Stimulated activated CD4-positive, alpha-beta T cell treated with anti-CD3 and anti-CD28 coated beads, Interleukin-12 subunit alpha, Interleukin-12 subunit beta, amount 100 ng/mL, for 4 hours (primary cell): ENCODE measurements around the gene SLC9C1.
"Not testable (repeated sequence)": the region's sequence is repeated elsewhere in the genome, so short reads cannot be mapped to it uniquely, and the experiment has no call there.

ENCODE experiments used
- DNase-seq: peaks from one replicate; pipeline ENCODE4 v3.0.0-alpha.2; 2020

SLC9C1 gene

GRCh38 chr3:112185423-112186035, 108.5 kb downstream of the SLC9C1 start:
- not testable (repeated sequence) for DNase-seq

DNA sequence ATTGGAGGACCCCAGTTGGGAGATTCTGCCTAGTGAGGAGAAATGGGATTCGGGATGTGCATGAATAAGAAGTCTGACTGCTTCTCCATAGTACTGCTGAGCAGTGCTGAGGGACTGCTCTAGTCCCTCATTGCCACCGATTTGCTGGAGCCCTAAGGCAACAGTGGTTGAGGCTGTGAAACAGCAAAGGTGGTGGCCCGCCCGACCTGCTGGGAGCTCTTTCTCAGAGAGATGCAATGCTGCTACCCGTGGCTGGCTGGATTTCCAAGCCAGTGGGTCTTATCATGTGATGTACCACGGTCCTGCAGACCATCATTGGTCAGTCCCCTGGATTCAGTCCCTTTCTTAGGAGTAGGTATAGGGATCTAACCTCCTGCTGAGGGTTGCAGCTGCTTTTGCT, 118.4 kb downstream of the SLC9C1 start:
- no peak for DNase-seq

- no peak for DNase-seq
Observed at GRCh38 chr3:112175037-112175436, 119.0 kb downstream of the SLC9C1 start.

- DNase-seq, result no peak
Observed at GRCh38 chr3:112171144-112171543, 122.9 kb downstream of the SLC9C1 start.

- DNase-seq, result no peak
Observed at GRCh38 chr3:112170046-112170445, 124.0 kb downstream of the SLC9C1 start.

DNA sequence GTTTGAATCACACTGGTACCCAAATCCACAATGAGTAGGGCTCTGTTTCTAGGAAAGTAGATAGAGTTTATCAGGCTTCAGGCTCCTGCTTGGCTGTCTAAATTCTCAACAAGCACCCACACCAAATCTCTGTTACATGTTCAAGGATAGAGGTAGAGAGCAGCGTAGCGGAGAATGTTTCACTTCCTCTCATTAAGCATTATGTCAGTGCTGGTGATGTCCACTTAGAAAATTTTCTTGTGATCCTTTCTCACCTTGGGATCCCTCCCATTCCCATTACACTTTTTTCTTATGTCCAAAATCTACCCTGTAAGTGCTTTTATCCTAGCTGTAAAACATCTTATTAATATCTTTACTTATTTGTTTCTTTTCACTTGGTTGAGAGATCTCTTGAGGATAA, 126.3 kb downstream of the SLC9C1 start:
- no peak for DNase-seq

DNA sequence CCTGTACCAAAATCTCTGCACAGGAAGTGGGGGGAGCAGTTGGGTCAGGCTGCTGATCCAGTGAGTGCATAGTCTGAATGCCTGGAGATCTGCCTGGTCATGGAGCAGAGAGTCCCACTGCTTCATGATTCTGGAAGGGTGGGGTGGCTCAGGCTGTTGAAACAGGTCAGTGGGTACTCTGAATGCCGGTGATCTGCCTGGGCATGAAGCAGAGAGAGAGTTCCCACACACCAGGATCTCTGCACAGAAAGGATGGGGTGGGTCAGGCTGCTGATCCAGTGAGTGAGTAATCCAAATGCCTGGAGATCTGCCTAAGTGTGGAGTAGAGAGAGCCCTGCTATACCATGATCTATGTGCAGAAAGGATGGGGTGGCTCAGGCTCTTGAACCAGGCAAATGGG, 144.9 kb downstream of the SLC9C1 start:
- no peak for DNase-seq

DNA sequence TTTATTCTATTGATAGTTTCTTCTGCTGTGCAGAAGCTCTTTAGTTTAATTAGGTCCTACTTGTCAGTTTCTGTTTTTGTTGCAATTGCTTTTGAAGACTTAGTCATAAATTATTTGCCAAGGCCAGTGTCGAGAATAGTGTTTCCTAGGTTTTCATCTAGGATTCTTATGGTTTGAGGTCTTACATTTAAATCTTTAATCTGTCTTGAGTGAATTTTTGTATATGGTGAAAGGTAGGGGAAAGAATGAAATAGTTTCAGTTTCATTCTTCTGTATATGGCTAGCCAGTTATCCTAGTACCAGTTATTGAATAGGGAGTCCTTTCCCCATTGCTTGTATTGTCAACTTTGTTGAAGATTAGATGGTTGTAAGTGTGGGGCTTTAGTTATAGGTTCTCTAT, 150.3 kb downstream of the SLC9C1 start:
- no peak for DNase-seq

GRCh38 chr3:112143251-112143650, 150.8 kb downstream of the SLC9C1 start:
- no peak for DNase-seq

DNA sequence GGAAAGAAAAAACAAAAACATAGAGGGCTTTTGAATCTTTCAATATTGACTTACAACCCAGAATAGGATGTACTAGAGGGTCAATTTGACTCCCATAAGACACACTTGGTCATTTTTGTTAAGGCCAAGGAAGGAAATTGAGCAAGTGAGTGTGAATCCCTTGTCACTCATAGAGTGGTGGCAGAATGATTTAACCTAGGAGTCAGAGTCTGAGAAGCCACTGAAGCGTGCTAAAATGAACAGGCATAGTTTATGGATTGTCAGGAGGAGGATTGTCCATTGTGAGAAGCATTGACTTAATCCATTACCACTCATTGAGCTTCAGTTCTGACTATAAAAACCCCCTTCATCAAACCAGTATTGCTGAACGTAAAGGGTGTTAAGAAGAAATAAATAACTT, 152.7 kb downstream of the SLC9C1 start:
- DNase-seq, result no peak

DNA sequence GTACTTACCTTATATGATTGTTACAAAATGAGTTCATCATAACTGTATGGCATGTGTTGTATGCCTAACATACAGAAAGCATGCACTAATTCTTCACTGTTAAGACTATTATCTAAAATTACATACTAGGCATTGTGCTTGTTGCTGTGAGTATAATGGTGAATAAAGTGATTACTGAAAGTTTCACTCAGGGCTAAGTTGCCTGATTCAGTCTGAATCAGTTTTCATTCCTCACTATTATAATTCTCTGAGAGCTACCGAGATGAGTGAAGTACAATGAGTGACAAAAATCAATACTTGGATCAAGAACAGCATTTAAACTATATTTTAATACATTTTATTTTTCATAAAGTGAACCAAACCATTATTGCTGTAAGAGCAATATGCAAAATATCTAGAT, 153.4 kb downstream of the SLC9C1 start:
- no peak for DNase-seq

DNA sequence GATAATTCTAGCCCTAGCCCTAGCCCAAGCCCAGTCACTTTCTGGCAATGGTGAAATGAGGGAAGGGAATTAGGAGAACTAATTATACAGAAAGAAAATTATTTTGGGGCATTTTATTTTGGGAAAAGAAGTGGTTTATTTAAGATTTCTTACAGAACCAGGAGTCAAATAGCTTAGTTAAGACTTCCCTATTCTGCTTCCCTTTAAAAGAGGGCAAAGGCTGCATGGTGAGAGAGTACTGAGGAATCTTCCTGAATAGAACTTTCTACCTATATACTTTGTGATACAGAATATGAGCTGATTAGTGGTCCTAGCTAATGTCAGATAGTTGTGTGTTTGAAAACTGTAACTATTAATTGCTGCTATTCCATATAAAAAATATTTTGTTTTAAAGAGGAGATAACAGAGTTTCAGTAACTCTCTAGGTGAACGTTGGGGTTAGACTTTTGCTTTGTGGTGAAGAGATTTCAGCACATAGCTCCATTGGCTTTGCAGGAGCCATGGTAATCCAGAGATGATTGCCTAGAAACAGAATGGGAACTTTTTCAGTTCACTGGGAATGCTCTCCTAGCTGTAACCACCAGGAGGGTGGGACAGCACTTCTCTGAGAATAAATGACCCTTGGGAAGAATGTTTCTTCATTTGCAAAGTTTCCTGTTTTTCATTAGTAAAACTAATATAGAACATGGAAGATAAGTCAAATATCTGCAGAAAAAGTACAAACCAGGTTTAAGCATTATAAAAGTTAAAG, 155.6 kb downstream of the SLC9C1 start:
- DNase-seq, result no peak

GRCh38 chr3:112137781-112138180, 156.2 kb downstream of the SLC9C1 start:
- DNase-seq, result no peak

DNA sequence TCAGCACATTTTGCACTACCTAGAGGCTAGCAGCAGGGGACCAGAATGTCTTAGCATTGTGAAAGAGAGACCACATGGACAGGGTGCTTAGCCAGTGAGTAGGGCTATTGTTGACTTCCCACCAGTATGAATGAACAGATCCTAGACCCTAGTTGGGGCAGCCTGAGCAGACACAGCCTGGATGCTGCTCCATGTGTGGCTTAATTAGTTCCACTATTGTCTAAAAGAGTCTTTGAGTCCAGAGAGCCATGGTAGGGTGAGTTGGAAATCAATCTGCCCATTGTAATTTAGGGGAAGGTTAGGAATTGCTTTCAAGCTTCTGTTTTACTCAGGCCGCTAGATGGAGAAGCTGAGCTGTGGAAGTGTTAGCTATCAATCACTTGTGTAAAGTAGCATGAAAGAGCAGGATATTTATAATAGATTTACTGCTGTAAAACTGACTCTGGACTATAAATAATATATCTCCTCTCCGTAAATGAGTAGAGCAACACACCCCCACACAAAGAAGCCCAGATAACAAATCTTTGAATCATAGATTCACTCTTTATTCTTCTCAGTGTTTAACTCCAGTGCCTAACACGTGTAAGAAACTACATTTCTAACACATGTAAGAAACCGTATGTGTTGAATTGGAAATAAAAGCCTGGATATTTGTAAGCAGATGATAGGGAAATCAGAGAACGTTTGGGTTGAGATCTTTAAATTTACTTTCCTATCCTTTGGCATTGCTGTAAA, 156.9 kb downstream of the SLC9C1 start:
- no peak for DNase-seq

GRCh38 chr3:112136046-112136445, 158.0 kb downstream of the SLC9C1 start:
- DNase-seq, result no peak

DNA sequence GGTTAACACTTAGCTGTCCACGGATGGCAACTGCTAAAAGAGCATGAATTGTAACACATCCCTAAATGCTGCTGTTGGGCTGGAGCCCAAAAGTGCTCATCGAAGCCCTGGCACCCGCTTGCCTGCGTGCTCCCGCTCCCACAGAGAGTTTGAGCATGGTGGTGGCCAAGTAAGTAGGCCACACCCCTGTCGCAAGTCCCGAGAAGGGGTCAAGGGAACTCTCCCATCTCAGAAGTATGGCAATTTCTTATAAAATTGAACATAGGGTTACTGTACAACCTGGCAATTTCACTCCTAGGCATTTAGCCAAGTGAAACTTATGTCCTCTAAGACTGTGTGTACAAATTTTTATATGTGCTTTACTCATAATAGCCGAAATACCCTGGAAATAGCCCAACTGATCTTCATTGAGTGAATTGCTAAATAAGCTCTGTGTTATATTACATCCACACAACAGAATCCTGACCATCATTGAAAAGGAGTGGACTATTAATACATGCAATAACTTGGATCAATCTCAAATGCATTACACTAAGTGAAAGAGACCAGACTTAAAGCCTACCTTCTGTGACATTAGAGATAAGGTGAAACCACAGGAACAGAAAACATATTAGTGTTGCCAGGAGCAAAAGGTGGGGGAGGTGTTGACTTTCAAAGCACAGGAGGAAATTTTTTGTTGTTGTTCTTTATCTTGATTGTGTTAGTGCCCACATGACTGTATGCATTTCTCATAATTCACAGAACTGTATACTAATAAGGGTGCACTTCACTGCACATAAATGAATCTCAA, 159.5 kb downstream of the SLC9C1 start:
- no peak for DNase-seq

GRCh38 chr3:112133626-112134334, 160.2 kb downstream of the SLC9C1 start:
- no peak for DNase-seq

- peak; percentile 37 for DNase-seq
Observed at GRCh38 chr3:112132975-112133448, 161.0 kb downstream of the SLC9C1 start, which contains the start of gene GCSAM. GCSAM (minus strand) TSS chr3:112133248; CDS start chr3:112133120, 128 bp downstream.

- DNase-seq, result no peak
Observed at GRCh38 chr3:112132554-112132953, 161.5 kb downstream of the SLC9C1 start.

DNA sequence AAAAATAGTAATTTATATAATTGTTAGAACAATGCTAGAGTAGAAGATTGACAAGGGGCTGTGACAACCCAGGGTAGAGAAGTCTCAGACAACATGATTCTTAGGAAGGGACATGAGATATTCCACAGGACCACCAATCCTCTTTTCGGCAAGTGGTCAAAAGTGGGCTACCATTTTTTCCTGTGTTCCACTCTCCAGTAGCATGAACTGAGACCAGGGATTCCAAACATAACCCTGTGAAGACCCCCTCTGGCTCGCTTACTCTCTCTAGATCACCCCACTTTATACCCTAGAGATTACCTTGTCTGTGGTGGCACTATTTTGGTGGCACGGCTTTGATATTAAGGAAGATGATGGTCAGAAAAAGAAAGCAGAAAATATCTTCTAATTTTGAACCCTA, 161.9 kb downstream of the SLC9C1 start:
- no peak for DNase-seq

- DNase-seq, result no peak
Observed at GRCh38 chr3:112131111-112131510, 162.9 kb downstream of the SLC9C1 start.

GRCh38 chr3:112130638-112130993, 163.4 kb downstream of the SLC9C1 start:
- no peak for DNase-seq
